Mammary epithelial cell (primary cell): ENCODE measurements around the gene CUX1.

Experiments used
- CTCF ChIP-seq, 2 donors: IDR thresholded peaks in 1 of 2; conservative IDR thresholded peaks in 1 of 2; 2 replicates each; pipeline ENCODE4 v1.5.1; 2011 to 2012; ENCODE audit warnings: inconsistent platforms in 2 of 2, low read length in 2 of 2, mild to moderate bottlenecking in 2 of 2, control low read depth in 1 of 2, low read depth in 1 of 2; ENCODE audit not compliant: insufficient read depth in 1 of 2; ENCODE audit errors: extremely low read depth in 1 of 2
- EZH2 ChIP-seq: IDR thresholded peaks from 2 replicates; pipeline ENCODE4 v1.6.1; 2012; ENCODE audit warnings: low read length, inconsistent platforms, borderline replicate concordance

- TF ChIP-seq CTCF (conservative IDR thresholded peaks at IDR 0.05 in 1 of 2, IDR thresholded peaks at IDR 0.05 in 1 of 2; ENCODE audit: extremely low read depth in 1 of 2, insufficient read depth in 1 of 2, low read depth in 1 of 2, low read length in 2 of 2) (no peak), EZH2 (no peak)
Observed at GRCh38 chr7:101868191-101868950, 50.9 kb downstream of the CUX1 start.
